Kidney capillary endothelial cell (primary cell): ENCODE results near the gene PCID2.
A peak's percentile ranks its signal among the peaks of the same experiment; 100 is the strongest.

Experiments used
- DNase-seq: peaks from one replicate; pipeline ENCODE4 v3.0.0-alpha.2; 2018; ENCODE audit warnings: low spot score

Gene PCID2

DNA sequence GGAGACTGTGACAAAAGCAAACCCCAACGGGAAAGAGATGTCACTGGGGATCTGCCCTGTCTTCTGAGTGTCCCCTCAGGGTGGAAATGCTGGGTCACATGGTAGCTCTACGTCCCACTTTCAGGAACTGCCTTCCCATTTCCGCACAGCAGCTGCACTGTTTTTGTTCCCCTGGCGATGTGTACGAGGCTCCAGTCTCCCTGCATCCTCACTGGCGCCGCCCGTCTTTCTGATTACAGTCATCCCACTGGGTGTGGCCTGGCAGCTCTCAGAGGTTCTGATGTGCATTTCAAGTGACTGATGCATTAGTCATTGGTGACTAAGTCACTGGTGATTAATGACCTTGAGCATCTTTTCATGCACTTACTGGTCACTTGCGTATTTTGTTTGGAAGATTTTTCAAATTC, 21.2 kb downstream of the PCID2 start:
- peak; percentile 99 for DNase-seq

GRCh38 chr13:113186061-113186900, 22.2 kb downstream of the PCID2 start:
- DNase-seq = no peak

- DNase-seq = no peak
Observed at GRCh38 chr13:113184568-113185440, 23.7 kb downstream of the PCID2 start.

DNA sequence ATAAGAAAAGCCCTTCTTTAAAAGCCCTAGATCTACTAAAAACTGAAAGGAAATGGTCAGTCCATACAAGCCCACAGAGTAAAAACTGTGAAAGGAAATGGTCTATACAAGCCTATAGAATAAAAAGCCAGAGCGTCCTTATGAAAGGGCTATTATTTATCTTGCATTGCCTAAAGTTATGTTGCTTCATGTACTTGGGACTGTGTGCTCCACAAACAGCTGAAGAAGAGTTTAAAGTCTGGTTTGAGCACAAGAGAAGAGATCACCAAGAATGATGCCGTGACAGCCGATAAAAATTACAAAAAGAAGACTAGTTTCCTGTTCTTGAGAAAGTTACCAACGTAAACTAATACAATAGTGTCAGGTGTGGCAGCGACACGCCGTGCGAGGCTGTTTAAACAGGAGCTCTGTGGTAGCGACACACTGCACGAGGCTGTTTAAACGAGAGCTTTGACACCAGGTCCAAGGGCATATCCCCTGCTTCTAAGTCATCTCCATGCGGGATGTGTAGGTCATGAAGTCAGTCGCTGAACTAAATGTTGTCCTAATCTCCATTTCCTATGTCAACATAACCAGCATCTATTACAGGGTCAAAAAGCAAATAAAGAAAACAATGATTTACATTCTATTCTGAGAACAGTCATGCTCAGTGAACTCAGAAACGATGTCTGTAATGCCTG, 24.9 kb downstream of the PCID2 start:
- no peak for DNase-seq

GRCh38 chr13:113182046-113182445, 26.4 kb downstream of the PCID2 start:
- no peak for DNase-seq

DNA sequence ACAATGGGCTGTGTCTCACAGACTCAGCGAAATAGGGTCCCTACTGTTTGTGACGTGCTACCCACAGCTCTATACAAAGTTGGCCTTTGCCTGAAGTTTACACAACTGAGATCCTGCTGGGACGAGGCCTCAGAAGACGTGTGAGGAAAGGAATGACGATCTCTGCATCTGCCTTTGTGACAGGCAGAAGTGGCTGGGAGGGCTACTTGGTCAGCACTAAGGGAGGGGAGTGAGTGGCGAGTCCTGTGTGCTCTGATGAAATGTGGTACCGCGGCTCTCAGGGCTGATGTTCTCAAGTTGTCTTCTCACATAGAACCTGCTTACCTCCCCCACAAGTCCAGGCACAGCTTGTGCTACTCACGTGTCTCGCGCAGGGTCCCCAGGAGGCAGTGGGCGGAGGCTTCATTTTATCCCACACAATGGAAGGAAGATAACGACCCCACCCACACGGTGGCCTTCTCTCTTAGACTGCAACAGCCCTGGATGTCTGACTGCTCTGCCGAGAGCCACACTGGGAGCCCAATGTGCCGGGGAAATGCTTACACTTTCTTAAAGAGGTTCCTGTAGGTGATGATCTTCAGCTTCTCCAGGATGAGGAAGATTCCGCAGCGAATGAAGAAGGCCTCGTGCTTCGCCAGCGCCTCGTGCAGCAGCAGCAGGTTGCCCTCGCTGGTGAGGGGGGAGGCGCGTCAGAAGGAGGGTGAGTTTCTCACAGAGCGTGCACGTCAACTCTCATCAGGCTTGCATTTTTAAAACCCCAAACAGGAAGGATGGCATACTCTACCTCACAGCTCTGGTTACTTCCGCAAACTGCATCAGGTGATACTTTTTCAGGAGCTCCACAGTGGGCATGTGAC, 28.9 kb downstream of the PCID2 start:
- no peak for DNase-seq

DNA sequence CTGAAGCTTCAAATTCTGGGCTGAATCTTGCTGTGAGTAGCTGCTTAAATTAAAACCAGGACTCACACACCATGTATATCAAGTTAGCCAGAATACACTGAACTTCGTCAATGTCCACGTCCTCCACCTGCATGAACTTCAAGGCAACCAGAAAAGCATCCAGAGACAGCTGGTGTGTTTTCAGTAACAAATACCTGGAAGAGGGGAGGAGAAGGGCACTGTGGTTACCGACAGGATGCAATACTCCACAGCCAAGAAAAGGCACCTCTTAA, 29.6 kb downstream of the PCID2 start:
- no peak for DNase-seq

GRCh38 chr13:113178070-113178895, 30.2 kb downstream of the PCID2 start:
- no peak for DNase-seq

DNA sequence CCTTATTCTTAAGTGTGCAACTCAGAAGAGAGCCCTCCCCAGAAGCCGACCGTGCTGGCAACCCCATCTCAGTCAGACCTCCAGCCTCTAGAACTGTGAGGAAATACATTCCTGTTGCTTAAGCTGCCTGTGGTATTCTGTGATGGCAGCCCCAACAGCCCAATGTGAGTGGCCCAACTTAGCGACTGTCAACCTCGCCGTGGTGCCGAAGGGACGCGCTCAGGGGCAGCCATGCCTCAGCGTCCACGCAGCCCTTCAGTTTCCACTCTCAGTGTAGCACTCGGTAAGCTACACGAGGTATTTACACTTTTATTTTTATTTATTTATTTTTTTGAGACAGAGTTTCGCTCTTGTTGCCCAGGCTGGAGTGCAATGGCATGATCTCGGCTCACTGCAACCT, 31.6 kb downstream of the PCID2 start:
- DNase-seq = no peak

DNA sequence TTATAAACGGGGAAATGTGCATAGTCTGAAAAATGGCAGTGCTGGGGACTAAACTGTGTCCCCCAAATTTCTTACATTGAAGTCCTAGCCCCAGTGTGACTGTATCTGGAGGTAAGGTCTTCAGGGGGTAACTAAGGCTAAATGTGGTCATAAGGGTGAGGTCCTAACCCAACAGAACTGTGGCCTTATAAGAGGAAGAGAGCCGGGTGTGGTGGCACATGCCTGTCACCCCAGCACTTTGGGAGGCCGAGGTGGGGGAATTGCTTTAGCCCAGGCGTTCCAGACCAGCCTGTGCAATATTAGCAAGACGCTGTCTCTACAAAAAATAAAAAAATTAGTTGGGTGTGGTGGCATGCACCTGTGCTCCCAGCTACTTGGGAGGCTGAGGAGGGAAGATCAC, 32.2 kb downstream of the PCID2 start:
- no peak for DNase-seq

- DNase-seq = no peak
Observed at GRCh38 chr13:113172419-113172926, 36.0 kb downstream of the PCID2 start.

DNA sequence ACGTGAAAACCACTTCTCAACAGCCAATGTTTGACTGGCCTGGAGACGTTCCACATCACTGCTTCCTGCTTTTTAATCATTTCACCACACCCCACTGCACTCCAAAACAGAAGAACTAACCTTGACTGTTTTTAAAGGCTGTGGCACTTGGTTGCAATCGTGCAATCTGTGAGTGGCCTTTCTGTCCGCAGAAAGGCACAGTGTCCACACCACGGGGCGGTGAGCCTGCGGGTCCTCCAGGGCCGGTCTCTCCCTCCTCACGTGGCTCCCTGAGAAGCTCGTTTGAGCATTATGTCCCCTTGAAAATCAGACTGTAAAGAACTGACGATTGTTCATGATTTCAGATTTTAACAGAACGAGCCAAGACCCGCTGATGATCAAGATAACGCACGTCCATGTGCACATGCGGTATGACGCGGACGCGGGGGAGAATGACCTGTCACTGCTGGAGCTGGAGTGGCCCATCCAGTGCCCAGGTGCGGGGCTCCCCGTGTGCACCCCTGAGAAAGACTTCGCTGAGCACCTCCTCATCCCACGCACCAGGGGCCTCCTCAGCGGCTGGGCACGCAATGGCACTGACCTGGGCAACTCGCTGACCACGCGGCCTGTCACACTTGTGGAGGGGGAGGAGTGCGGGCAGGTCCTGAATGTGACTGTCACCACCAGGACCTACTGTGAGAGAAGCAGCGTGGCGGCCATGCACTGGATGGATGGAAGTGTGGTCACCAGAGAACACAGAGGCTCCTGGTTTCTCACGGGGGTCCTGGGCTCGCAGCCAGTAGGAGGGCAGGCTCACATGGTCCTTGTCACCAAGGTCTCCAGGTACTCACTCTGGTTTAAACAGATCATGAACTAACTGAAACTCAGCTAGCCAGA, 37.0 kb downstream of the PCID2 start:
- no peak for DNase-seq

- no peak for DNase-seq
Observed at GRCh38 chr13:113170511-113170910, 38.0 kb downstream of the PCID2 start.

GRCh38 chr13:113169277-113170272, 38.9 kb downstream of the PCID2 start:
- no peak for DNase-seq

- DNase-seq = no peak
Observed at GRCh38 chr13:113168211-113168610, 40.3 kb downstream of the PCID2 start.

DNA sequence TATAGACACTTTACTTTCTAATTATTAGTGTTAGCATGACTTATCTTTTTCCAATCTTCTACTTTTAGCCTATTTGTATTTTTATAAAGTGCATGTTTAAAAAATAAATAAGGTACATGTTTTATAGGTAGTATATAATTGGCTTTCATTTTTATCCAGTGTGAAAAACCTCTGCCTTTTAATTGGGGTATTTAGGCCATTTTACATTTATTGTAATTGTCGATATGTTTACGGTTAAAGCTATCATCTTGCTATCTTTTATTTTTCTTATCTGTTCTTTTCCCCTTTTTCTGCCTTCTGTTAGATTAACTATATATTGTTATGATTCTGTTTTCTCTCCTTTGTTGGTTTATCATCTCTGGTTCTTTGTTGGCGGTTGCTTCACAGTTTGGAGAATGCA, 40.9 kb downstream of the PCID2 start:
- no peak for DNase-seq

GRCh38 chr13:113167155-113167554, 41.3 kb downstream of the PCID2 start:
- no peak for DNase-seq

GRCh38 chr13:113166681-113167080, 41.8 kb downstream of the PCID2 start:
- no peak for DNase-seq

DNA sequence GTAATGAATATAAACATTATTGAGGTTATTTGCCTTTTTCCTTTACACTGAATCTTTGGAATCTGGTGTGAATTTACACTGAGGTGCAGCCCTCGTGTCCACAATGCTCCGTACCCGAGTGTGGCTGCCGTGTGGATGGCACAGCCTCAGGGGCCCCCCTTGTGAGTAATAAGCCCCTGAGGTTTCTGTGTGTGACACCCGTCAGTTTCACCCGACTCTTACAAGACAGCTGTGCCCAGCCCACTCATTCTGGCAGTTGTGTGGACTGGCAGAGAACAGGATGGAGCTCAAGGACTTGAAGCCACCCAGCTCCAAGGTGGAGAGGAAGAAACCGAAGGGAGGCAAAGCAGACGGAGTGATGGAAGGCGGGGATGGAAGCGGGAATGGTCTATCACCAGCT, 42.2 kb downstream of the PCID2 start:
- no peak for DNase-seq
